Measurements from ENCODE around the gene OR6F1.
"Not testable (repeated sequence)": the region's sequence is repeated elsewhere in the genome, so short reads cannot be mapped to it uniquely, and the experiment has no call there.

The OR6F1 gene

GRCh38 chr1:247716546-247716945 lies at the start of gene OR6F1:
Gene OR6F1 (minus strand): TSS chr1:247716646. CDS start chr1:247712755, 3,891 bp downstream.
- DNase-seq, result no peak

- DNase-seq, result no peak
Measured at GRCh38 chr1:247760456-247760855, 44.0 kb upstream of the OR6F1 start, which contains the start of gene OR1C1. Gene OR1C1 (minus strand): TSS chr1:247760556. CDS start chr1:247758406, 2,150 bp downstream.

DNA sequence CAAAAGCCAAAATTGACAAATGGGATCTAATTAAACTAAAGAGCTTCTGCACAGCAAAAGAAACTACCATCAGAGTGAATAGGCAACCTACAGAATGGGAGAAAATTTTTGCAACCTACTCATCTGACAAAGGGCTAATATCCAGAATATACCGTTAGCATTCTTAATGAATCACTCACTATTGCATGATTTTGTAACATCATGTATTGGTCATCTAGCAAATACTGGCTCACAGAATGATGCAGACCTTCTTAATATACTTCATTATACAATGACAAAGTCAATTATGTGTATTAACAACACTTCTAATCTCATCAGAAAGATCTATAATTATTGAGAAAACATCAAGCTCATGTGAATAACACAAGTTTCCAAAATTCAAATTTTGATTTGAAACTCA lies 37.9 kb upstream of the OR6F1 start:
- DNase-seq, result not testable (repeated sequence)

DNA sequence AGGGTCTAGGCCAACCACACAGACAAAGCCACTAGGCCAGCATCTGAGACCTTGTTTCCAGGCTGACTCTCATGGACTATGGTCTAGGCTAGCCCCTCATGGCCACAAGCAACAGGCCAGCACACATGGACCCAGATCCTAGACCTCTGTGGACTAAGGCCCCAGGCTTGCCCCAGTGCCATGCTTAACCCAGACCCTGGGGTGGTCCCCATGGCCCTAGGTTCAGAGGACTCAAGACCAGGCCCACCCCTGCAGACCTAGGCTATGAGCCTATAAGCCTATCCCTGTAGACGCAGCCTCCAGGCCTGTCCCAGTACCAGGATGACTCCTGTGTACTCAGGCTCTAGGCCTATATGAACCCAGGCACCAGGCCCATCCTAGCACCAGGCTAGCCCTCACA lies 33.4 kb upstream of the OR6F1 start:
- no peak for DNase-seq

GRCh38 chr1:247748041-247748440 lies 31.6 kb upstream of the OR6F1 start, which contains the start of gene OR14A2:
Gene OR14A2 (minus strand): TSS chr1:247748141.
- no peak for DNase-seq

- DNase-seq, result no peak
Measured at GRCh38 chr1:247747616-247748015, 31.2 kb upstream of the OR6F1 start.

- DNase-seq, result no peak
Measured at GRCh38 chr1:247746391-247746935, 30.0 kb upstream of the OR6F1 start.

- not testable (repeated sequence) for DNase-seq
Measured at GRCh38 chr1:247742215-247742760, 25.8 kb upstream of the OR6F1 start.

- DNase-seq, result no peak
Measured at GRCh38 chr1:247741756-247742155, 25.3 kb upstream of the OR6F1 start.

DNA sequence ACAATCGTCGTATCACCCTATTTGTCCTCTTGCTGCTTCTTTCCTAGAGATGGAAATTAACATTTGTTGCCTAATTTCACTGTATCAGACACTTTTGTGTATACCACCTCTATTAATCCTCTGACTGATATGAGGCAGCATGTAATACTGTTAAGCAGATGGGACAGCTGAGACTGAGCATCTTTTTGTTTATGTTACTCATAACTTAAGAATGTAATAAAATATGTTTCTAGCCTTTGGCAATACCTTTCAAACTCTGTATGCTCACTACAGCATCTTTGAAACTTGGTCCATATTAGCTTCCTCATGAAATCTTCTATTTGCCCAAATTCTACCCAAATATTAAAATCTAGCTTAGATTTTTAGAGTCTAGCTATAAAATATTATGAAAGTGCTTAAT lies 24.3 kb upstream of the OR6F1 start:
- DNase-seq, result no peak

- no peak for DNase-seq
Measured at GRCh38 chr1:247738315-247738714, 21.9 kb upstream of the OR6F1 start, which contains the start of gene OR14K1. Gene OR14K1 (plus strand): TSS chr1:247738615. CDS start chr1:247738615, 0 bp downstream.

- DNase-seq, result no peak
Measured at GRCh38 chr1:247721222-247721621, 4.8 kb upstream of the OR6F1 start.

- DNase-seq, result no peak
Measured at GRCh38 chr1:247713753-247714152, 2.7 kb downstream of the OR6F1 start.

GRCh38 chr1:247710681-247711080 lies 5.8 kb downstream of the OR6F1 start:
- not testable (repeated sequence) for DNase-seq

DNA sequence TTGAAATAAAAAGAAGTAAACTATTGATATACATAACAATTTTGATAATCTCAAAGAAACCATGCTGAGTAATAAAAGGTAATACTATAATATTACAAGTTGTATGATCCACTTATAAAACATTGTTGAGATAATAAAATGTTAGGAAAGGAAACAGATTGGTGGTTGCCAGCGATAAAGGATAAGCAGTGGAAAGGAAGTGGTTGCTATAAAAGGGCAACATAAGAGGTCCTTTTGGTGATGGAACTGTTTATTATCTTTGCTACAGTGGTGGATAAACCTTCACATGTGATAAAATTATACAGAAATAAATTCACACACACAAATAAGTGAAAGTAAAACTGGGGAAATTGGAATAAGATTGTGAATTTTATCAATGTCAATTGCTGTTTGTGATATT lies 15.1 kb downstream of the OR6F1 start:
- no peak for DNase-seq

- peak; percentile 8 for DNase-seq
Measured at GRCh38 chr1:247681288-247681897, 35.1 kb downstream of the OR6F1 start.

GRCh38 chr1:247680171-247680570 lies 36.3 kb downstream of the OR6F1 start:
- no peak for DNase-seq

DNA sequence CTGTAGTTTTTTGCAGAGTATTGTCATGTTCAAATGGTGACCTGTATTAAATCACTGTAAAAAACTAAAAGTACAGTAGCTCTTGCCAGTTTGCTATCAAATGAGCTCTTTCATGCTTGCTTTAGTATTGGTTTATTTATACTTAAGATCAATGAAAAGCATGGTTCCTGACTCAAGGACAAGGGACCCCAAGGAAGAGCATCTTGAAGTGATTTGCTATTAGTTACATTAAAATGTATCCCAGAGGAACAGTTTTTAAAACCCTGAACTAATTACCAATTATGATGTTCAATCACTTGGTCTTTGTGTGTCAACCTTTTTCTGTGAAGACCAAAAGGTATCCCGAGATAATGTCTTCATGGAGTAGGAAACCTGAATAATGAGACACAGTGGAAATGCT lies 36.8 kb downstream of the OR6F1 start, which contains the start of gene OR13G1:
OR13G1 (minus strand) TSS at position 101 of the 400 bp plus-strand sequence. CDS start 6,698 bp downstream, outside the sequence.
- no peak for DNase-seq

DNA sequence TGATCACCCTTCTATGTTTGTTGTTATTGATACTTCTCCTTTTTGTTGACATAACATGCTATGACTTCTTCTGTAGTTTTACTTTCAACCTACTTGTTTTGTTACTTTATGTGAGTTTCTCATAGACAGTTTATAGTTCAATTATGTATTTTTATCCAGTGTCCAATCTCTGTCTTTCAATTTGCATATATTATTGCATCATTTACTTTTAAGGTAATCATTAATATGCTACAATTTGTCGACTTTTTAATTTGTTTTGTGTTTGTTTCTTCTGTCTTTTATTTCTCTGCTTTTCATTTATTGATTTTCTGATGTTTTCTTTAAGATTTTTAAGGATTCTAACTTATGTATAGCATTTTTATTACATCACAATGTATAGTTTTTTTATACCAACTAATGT lies 47.2 kb downstream of the OR6F1 start:
- no peak for DNase-seq
